ENCODE measurements around the gene AJAP1.

Gene AJAP1

DNA sequence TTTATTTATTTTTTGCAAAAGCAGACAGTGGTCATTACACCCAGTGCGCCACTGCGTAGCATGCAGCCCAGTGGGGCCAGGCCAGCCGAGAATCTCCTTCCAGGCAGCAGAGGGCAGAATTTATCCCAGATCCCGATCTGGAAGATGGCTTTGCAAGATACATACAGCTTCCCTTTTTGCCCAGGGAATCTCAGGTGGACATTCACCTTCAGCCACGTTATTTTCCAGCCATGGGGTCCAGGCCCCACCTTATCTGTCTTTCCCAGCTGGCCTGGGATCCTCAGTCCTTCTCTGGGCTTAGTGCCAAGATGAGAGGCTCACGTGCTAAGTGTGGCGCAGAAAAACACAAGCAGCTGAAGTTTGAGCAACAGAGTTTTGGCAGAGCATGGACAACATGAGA lies 123.6 kb downstream of the AJAP1 start:
- no peak for DNase-seq

- no peak for DNase-seq
Observed at GRCh38 chr1:4781646-4782045, 127.2 kb downstream of the AJAP1 start.

- DNase-seq = no peak
Observed at GRCh38 chr1:4784761-4785160, 130.4 kb downstream of the AJAP1 start.

DNA sequence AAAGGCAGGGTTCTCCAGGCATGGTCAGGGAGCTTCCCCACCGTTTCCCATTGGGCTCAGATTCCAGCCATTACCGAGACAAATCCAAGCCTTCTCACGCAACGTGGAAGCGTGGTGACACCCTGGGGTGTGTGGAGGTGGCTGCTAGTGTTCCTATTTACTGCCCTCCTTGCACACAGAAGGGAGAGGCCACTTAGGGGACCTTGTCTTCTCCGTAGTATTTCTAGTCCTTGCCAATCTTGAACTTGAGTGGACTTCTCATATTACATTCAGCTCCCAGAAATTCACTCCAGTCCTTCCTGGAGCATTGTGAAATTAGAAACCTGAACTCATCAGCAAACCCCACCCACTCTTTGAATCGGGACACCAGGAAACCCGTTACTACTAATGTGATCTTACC lies 131.6 kb downstream of the AJAP1 start:
- DNase-seq = no peak

GRCh38 chr1:4787551-4787950 lies 133.1 kb downstream of the AJAP1 start:
- DNase-seq = no peak

GRCh38 chr1:4792565-4792964 lies 138.2 kb downstream of the AJAP1 start:
- DNase-seq = no peak

GRCh38 chr1:4794020-4794780 lies 139.8 kb downstream of the AJAP1 start:
- DNase-seq = no peak

GRCh38 chr1:4796161-4797015 lies 142.0 kb downstream of the AJAP1 start:
- DNase-seq = no peak

DNA sequence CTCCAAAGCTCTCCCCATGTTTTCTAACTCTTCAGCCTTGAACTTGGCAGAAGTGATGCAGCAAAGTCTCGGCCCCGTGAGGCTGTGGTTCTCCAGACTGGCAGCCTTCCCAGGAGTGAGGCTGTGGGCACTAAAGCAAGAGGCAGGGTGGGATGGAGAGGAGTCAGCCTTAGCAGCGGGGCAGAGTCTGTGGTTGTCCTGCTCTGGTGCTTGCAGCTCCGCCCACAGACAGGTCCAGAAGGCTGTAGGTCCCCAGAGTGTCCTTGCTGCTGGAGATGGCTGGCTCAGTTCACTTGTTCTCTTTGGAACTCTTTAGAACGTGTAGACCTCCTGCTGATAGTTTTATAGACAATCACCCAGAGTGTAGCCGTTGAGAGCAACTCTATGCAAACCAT lies 142.6 kb downstream of the AJAP1 start:
- no peak for DNase-seq

DNA sequence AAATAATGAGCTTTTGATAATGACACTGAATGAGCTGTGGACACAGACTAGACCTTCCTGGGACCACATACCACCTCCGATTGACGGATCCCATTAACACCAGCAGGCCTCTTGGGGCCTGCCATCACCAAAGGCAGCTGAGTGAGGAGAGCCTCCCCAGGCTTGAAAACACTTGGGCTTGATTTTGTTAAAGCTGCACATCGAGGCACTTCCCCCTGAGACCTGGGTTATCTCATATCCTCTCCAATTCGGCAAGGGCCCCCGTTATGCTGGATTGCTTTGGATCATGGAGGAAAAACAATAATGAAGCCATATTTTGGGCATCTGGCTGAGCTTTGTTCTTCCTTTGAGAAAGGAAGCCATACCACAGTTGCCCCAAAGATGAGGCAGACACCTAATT lies 143.0 kb downstream of the AJAP1 start:
- DNase-seq = no peak

GRCh38 chr1:4801192-4801924 lies 146.9 kb downstream of the AJAP1 start:
- no peak for DNase-seq

GRCh38 chr1:4802024-4802423 lies 147.6 kb downstream of the AJAP1 start:
- no peak for DNase-seq

- DNase-seq = no peak
Observed at GRCh38 chr1:4803335-4803734, 148.9 kb downstream of the AJAP1 start.

- no peak for DNase-seq
Observed at GRCh38 chr1:4805987-4806386, 151.6 kb downstream of the AJAP1 start.

DNA sequence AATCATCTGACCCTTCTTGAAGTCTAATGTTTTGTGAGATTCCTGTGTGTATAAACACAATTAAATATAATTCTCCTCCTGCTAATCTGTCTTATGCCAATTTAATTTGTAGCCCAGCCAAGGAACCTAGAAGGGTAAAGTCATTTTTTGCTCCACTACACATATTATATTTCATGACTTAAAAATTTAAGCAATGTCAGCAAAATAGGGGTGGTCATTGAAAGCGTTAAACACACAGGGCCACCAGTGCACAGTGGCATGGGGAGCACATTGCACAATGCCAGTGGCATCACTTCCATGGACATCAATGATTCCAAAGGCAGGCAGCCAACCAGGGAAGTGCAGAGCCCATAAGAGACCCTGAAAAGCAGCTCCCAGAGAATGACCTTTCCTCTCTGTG lies 166.1 kb downstream of the AJAP1 start:
- DNase-seq = no peak

DNA sequence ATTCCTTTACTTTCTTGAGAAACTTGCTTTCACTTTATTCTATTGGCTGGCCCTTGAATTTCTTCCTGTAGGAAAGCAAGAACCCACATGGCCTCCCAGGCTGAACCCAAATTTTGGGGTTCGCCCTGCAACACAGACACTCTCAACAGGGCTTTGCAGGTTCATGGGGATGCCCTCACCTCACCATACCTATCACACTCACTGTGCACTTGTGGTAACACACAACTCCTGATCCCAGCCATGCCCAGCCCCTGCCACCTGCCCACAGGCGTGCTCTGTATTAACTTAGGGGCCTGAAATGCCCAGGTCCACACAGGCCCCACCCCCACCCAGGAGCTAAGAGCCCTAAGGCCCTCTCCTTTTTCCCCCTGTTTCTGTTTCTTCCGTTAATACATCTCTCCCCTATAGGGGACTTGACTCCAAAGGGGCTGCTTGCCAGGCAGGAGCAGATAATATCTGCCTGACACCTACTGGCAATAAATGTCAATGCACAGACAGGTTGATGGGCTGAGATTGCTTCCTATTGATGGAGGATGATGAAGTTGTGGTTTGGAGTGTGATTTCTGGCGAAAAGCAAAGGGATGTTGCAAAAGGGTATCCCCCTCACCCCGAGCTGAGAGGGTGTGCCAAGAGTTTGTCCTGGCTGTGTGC lies 171.5 kb downstream of the AJAP1 start:
- DNase-seq = no peak

DNA sequence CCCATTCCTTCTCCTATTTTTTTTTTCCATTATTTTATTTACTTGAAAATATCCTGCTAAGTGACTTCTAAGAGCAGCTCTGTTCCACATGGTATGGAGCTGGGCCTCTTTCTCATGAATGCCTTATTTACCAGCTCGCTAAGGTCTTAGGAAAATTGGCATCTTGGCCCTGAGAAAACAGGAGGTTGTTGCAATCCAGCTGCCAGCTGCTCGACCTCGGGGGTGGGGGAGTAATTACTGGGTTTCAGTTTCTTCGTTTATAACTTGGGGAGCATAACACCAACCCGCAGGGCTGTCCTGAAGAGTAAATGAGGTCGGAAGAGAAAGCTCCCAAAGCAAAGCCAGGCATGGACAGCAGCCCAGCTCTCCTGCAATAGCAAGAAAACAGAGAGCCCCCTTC lies 176.3 kb downstream of the AJAP1 start:
- no peak for DNase-seq

DNA sequence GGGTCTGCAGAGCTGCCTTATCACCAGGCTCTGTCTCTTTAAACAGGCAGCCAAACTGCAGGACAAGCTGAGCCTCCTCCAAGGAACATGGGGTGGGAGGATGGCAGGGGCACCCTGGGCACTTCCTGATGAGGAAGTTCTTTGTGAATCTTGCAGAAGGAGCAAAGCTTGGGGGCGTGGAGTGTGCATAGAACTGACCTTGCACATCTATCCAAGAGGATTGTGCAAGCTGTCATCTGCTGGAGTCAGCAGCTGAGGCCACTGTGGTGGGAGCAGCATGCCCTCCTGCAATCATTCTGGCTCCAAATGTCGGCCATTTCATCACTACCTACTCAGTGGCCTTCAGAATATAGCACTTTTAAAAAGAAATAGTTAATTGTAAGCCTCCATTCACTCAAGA lies 182.2 kb downstream of the AJAP1 start:
- DNase-seq = no peak

GRCh38 chr1:4837031-4837600 lies 182.7 kb downstream of the AJAP1 start:
- DNase-seq = no peak

- DNase-seq = no peak
Observed at GRCh38 chr1:4837752-4838151, 183.3 kb downstream of the AJAP1 start.

GRCh38 chr1:4838231-4838630 lies 183.8 kb downstream of the AJAP1 start:
- DNase-seq = no peak
